Superior temporal gyrus (tissue), 1 donor: Measurements from ENCODE around the gene PAIP1.
A peak's percentile ranks its signal among the peaks of the same experiment; 100 is the strongest.
"Not testable (repeated sequence)": the region's sequence is repeated elsewhere in the genome, so short reads cannot be mapped to it uniquely, and the experiment has no call there.

ENCODE experiments used
- DNase-seq: peaks from one replicate; pipeline ENCODE4 v3.0.0-alpha.2; 2016; ENCODE audit errors: extremely low spot score

PAIP1 gene

GRCh38 chr5:43520615-43521014 is 36.3 kb downstream of the PAIP1 start:
- DNase-seq = no peak

GRCh38 chr5:43515678-43516048 is 41.2 kb downstream of the PAIP1 start:
- no peak for DNase-seq

- peak; percentile 97 for DNase-seq
These were observed 41.8 kb downstream of the PAIP1 start, which contains the start of gene C5orf34 for GRCh38 chr5:43514816-43515677. TSS of gene C5orf34 (minus strand) at chr5:43515148. CDS start at chr5:43509339, 5,809 bp downstream.

GRCh38 chr5:43514471-43514815 is 42.4 kb downstream of the PAIP1 start:
- peak; percentile 29 for DNase-seq

- no peak for DNase-seq
These were observed 42.9 kb downstream of the PAIP1 start for GRCh38 chr5:43514025-43514424.

- not testable (repeated sequence) for DNase-seq
These were observed 45.8 kb downstream of the PAIP1 start for GRCh38 chr5:43511062-43511461.

- DNase-seq = no peak
These were observed 58.3 kb downstream of the PAIP1 start for GRCh38 chr5:43498581-43498980.

GRCh38 chr5:43497311-43498104 is 59.4 kb downstream of the PAIP1 start:
- no peak for DNase-seq

- DNase-seq = no peak
These were observed 65.6 kb downstream of the PAIP1 start for GRCh38 chr5:43491326-43491725.

- no peak for DNase-seq
These were observed 70.5 kb downstream of the PAIP1 start for GRCh38 chr5:43486353-43486752.

GRCh38 chr5:43485406-43485805 is 71.5 kb downstream of the PAIP1 start:
- DNase-seq = no peak

- DNase-seq = peak; percentile 93
These were observed 72.6 kb downstream of the PAIP1 start for GRCh38 chr5:43484106-43484849.

- DNase-seq = peak; percentile 96
These were observed 73.4 kb downstream of the PAIP1 start, which contains the start of gene TMEM267 for GRCh38 chr5:43483298-43484105. TSS of gene TMEM267 (minus strand) at chr5:43483865. CDS start at chr5:43453969, 29,896 bp downstream.

GRCh38 chr5:43482490-43483297 is 74.2 kb downstream of the PAIP1 start:
- no peak for DNase-seq
